ENCODE measurements around the gene MACC1. TPM values are rescaled to one million over a fixed set of nuclear protein-coding genes. Genes with fewer than 3 reads are reported as not detected.

MACC1 gene
- not detected in 2 replicates for polyA plus RNA-seq (2012; rRNA removed)
- polyA plus RNA-seq (2012; cell fraction: cytosol; rRNA removed), result not detected in 2 replicates
- not detected in 2 replicates for polyA plus RNA-seq (2012; cell fraction: nucleus; rRNA removed)

- Histone ChIP-seq H3K9me3 (no peaks in the 10 kb centered on the region), H3K27ac (ENCODE audit: low read depth in 2 of 2, low read length in 1 of 2) (no peak within 1 kb of the TSS), H3K9me2 (no peaks in the 10 kb centered on the region), H4K20me1 (ENCODE audit: insufficient read depth) (no peaks in the 10 kb centered on the region), H3K79me2 (ENCODE audit: insufficient read depth) (no peaks in the 10 kb centered on the region), H3K4me3 (ENCODE audit: low read depth in 2 of 2, low read length in 1 of 2) (no peak within 1 kb of the TSS), H2AFZ (ENCODE audit: low read depth) (no peak within 1 kb of the TSS), H3F3A (replicated peaks; ENCODE audit: insufficient read depth) (no peaks in the 10 kb centered on the region), H3K4me2 (no peak within 1 kb of the TSS), H3K4me1 (ENCODE audit: control insufficient read depth in 1 of 2, insufficient read depth in 2 of 2, low read depth in 1 of 2, low read length in 1 of 2) (0 out of 4 replicates have a peak, but pooled peaks cover 0 to 4% of the 10 kb centered on the region in 2 experiments), H3K36me3 (replicated peaks in 1 of 2; ENCODE audit: control insufficient read depth in 1 of 2, insufficient read depth in 2 of 2, low read length in 1 of 2) (no peaks in the 10 kb centered on the region), H3K9ac (no peak within 1 kb of the TSS), H3K27me3 (ENCODE audit: insufficient read depth) (no peaks in the 10 kb centered on the region)
- ChIA-PET CTCF (interaction anchor here (1.5 kb wide), 1 partner anchor 381 kb away, joined by 4 read pairs; no protein-coding TSS in a partner anchor), POLR2A (no interaction called here)
- WGBS (ENCODE audit: low lambda C conversion rate), result 80% methylated on average over 6 of the region's 6 CpGs
- no peak for DNase-seq
- TF ChIP-seq, protein P1, sequence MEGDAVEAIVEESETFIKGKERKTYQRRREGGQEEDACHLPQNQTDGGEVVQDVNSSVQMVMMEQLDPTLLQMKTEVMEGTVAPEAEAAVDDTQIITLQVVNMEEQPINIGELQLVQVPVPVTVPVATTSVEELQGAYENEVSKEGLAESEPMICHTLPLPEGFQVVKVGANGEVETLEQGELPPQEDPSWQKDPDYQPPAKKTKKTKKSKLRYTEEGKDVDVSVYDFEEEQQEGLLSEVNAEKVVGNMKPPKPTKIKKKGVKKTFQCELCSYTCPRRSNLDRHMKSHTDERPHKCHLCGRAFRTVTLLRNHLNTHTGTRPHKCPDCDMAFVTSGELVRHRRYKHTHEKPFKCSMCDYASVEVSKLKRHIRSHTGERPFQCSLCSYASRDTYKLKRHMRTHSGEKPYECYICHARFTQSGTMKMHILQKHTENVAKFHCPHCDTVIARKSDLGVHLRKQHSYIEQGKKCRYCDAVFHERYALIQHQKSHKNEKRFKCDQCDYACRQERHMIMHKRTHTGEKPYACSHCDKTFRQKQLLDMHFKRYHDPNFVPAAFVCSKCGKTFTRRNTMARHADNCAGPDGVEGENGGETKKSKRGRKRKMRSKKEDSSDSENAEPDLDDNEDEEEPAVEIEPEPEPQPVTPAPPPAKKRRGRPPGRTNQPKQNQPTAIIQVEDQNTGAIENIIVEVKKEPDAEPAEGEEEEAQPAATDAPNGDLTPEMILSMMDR (IDR thresholded peaks at IDR 0.05), result no peak
- TF ChIP-seq USF1 (IDR thresholded peaks at IDR 0.05; ENCODE audit: borderline replicate concordance, low read depth), result no peak
- TF ChIP-seq, protein P2, sequence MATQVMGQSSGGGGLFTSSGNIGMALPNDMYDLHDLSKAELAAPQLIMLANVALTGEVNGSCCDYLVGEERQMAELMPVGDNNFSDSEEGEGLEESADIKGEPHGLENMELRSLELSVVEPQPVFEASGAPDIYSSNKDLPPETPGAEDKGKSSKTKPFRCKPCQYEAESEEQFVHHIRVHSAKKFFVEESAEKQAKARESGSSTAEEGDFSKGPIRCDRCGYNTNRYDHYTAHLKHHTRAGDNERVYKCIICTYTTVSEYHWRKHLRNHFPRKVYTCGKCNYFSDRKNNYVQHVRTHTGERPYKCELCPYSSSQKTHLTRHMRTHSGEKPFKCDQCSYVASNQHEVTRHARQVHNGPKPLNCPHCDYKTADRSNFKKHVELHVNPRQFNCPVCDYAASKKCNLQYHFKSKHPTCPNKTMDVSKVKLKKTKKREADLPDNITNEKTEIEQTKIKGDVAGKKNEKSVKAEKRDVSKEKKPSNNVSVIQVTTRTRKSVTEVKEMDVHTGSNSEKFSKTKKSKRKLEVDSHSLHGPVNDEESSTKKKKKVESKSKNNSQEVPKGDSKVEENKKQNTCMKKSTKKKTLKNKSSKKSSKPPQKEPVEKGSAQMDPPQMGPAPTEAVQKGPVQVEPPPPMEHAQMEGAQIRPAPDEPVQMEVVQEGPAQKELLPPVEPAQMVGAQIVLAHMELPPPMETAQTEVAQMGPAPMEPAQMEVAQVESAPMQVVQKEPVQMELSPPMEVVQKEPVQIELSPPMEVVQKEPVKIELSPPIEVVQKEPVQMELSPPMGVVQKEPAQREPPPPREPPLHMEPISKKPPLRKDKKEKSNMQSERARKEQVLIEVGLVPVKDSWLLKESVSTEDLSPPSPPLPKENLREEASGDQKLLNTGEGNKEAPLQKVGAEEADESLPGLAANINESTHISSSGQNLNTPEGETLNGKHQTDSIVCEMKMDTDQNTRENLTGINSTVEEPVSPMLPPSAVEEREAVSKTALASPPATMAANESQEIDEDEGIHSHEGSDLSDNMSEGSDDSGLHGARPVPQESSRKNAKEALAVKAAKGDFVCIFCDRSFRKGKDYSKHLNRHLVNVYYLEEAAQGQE (IDR thresholded peaks at IDR 0.05; ENCODE audit: low read depth, low read length), result no peak
- TF ChIP-seq, protein P3, sequence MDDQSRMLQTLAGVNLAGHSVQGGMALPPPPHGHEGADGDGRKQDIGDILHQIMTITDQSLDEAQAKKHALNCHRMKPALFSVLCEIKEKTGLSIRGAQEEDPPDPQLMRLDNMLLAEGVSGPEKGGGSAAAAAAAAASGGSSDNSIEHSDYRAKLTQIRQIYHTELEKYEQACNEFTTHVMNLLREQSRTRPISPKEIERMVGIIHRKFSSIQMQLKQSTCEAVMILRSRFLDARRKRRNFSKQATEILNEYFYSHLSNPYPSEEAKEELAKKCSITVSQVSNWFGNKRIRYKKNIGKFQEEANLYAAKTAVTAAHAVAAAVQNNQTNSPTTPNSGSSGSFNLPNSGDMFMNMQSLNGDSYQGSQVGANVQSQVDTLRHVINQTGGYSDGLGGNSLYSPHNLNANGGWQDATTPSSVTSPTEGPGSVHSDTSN (IDR thresholded peaks at IDR 0.05), result no peak
These were observed at the start of gene MACC1 for GRCh38 chr7:20217193-20217948. Gene MACC1 (minus strand): TSS chr7:20217384. CDS start chr7:20161862, 55,522 bp downstream.

- Histone ChIP-seq H3K4me2 (no peak overlapping the region), H3F3A (replicated peaks; ENCODE audit: insufficient read depth) (no peaks in the 10 kb centered on the region), H3K9me3 (no peaks in the 10 kb centered on the region), H4K20me1 (ENCODE audit: insufficient read depth) (no peaks in the 10 kb centered on the region), H3K27ac (ENCODE audit: low read depth in 2 of 2, low read length in 1 of 2) (no peak overlapping the region), H3K36me3 (replicated peaks in 1 of 2; ENCODE audit: control insufficient read depth in 1 of 2, insufficient read depth in 2 of 2, low read length in 1 of 2) (no peaks in the 10 kb centered on the region), H3K9ac (no peak overlapping the region), H3K4me3 (ENCODE audit: low read depth in 2 of 2, low read length in 1 of 2) (no peak overlapping the region), H3K27me3 (ENCODE audit: insufficient read depth) (no peaks in the 10 kb centered on the region), H3K79me2 (ENCODE audit: insufficient read depth) (no peaks in the 10 kb centered on the region), H3K9me2 (no peaks in the 10 kb centered on the region), H3K4me1 (ENCODE audit: control insufficient read depth in 1 of 2, insufficient read depth in 2 of 2, low read depth in 1 of 2, low read length in 1 of 2) (peaks cover 0 to 11% of the 10 kb centered on the region in 2 experiments; a peak in 1 of 4 replicates), H2AFZ (ENCODE audit: low read depth) (no peak overlapping the region)
- CTCF ChIA-PET, result interaction anchor here (0.8 to 1.8 kb wide), 4 partner anchors 8 to 72 kb away, joined by 3 to 4 read pairs (median 3); no protein-coding TSS in a partner anchor
- no peak for DNase-seq
- WGBS (ENCODE audit: low lambda C conversion rate), result 48% methylated on average over 2 of the region's 2 CpGs
- POLR2A ChIA-PET, result no interaction called here
- TF ChIP-seq, protein P4, sequence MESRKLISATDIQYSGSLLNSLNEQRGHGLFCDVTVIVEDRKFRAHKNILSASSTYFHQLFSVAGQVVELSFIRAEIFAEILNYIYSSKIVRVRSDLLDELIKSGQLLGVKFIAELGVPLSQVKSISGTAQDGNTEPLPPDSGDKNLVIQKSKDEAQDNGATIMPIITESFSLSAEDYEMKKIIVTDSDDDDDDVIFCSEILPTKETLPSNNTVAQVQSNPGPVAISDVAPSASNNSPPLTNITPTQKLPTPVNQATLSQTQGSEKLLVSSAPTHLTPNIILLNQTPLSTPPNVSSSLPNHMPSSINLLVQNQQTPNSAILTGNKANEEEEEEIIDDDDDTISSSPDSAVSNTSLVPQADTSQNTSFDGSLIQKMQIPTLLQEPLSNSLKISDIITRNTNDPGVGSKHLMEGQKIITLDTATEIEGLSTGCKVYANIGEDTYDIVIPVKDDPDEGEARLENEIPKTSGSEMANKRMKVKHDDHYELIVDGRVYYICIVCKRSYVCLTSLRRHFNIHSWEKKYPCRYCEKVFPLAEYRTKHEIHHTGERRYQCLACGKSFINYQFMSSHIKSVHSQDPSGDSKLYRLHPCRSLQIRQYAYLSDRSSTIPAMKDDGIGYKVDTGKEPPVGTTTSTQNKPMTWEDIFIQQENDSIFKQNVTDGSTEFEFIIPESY (IDR thresholded peaks at IDR 0.05; ENCODE audit: borderline replicate concordance, low read depth), result no peak
- TF ChIP-seq YY1 (IDR thresholded peaks at IDR 0.05; ENCODE audit: low read depth), result no peak
- no peak for TF ChIP-seq TAF1 (IDR thresholded peaks at IDR 0.05; ENCODE audit: borderline replicate concordance, low read depth, low read length)
- TF ChIP-seq, protein P3 (IDR thresholded peaks at IDR 0.05), result no peak
- no peak for TF ChIP-seq RAD21 (IDR thresholded peaks at IDR 0.05; ENCODE audit: low read length)
- no peak for TF ChIP-seq NRF1 (IDR thresholded peaks at IDR 0.05; ENCODE audit: low read depth, low read length)
- no peak for TF ChIP-seq SMC3 (IDR thresholded peaks at IDR 0.05; ENCODE audit: low read depth, low read length)
- TF ChIP-seq, protein P5, sequence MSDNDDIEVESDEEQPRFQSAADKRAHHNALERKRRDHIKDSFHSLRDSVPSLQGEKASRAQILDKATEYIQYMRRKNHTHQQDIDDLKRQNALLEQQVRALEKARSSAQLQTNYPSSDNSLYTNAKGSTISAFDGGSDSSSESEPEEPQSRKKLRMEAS (IDR thresholded peaks at IDR 0.05; ENCODE audit: low read depth), result no peak
- TF ChIP-seq RXRA (IDR thresholded peaks at IDR 0.05; ENCODE audit: borderline replicate concordance, low read depth), result no peak
These were observed 47.4 kb upstream of the MACC1 start for GRCh38 chr7:20264623-20265022.
